ENCODE results near the gene DTD2. TPM values are rescaled to one million over a fixed set of nuclear protein-coding genes. Genes with fewer than 3 reads are reported as not detected.

Gene DTD2
- polyA plus RNA-seq, 3 donors: 6.4 to 16.6 (median 15.0) TPM

DNA sequence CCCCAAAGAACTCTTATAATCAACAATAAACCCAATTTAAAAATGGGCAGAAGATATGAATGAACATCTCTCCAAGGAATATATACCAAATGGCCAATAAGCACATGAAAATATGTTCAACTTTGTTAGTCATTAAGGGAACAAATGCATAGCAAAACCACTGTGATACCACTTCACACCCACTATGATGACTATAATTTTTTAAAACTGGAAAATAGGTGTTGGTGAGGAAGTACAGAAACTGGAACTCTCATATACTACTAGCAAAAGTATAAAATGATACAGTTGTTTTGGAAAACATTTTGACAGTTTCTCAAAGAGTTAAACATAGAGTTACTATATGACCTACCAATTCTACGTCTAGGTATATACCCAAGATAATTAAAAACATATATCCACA, 27.5 kb downstream of the DTD2 start:
- Mint-ChIP-seq H3K4me3 (no peak overlapping the region), H3K9me3 (peaks cover 2 to 14% (median 7%) of the 10 kb centered on the region in 7 donors), H3K4me1 (no peaks in the 10 kb centered on the region), H3K27ac (no peak overlapping the region), H3K36me3 (peaks cover 0 to 2% of the 10 kb centered on the region in 2 donors), H3K27me3 (ENCODE audit: low read depth in 3 of 3) (peaks cover 0 to 2% (median 0%) of the 10 kb centered on the region in 3 donors)
- intact Hi-C loops (cut with micrococcal nuclease): loop anchor here in 1 of 2 donors (10.0 kb wide), 1 partner anchor 125 kb away; no protein-coding TSS in a partner anchor
- no peaks in the 10 kb centered on the region for H3K4me1 ChIP-seq (ENCODE audit: control insufficient read depth in 1 of 2, insufficient read depth in 2 of 2, low read length in 2 of 2)
- no peak for DNase-seq
- no CpG with 5 or more reads among the region's 1 CpG for WGBS (ENCODE audit: insufficient coverage)
- H4K20me1 ChIP-seq (ENCODE audit: insufficient read depth, low read length): no peaks in the 10 kb centered on the region
- no peaks in the 10 kb centered on the region for H3K27me3 ChIP-seq (ENCODE audit: control insufficient read depth in 2 of 2, insufficient read depth in 2 of 2, low read length in 2 of 2)
- H3K9me3 ChIP-seq (replicated peaks in 1 of 2; ENCODE audit: control insufficient read depth in 1 of 2, insufficient read depth in 1 of 2, low read length in 2 of 2): no peaks in the 10 kb centered on the region
- H3K4me2 ChIP-seq (replicated peaks; ENCODE audit: extremely low read depth, low read length, poor library complexity, severe bottlenecking): no peak overlapping the region
- H3K36me3 ChIP-seq (replicated peaks in 1 of 2; ENCODE audit: control insufficient read depth in 1 of 2, insufficient read depth in 2 of 2, low read length in 2 of 2): no peaks in the 10 kb centered on the region
- H3K79me2 ChIP-seq (ENCODE audit: insufficient read depth, low read length): no peaks in the 10 kb centered on the region
- H3K9ac ChIP-seq (ENCODE audit: insufficient read depth, low read length, poor library complexity, severe bottlenecking): no peak overlapping the region
- H3K4me3 ChIP-seq (replicated peaks in 1 of 3; ENCODE audit: low read depth in 2 of 3, low read length in 3 of 3): no peak overlapping the region
- H3K27ac ChIP-seq (ENCODE audit: low read depth in 1 of 2, low read length in 2 of 2): no peak overlapping the region
- TF ChIP-seq CTCF (IDR thresholded peaks at IDR 0.05): no peak
- H2AFZ ChIP-seq (ENCODE audit: insufficient read depth, low read depth, low read length, poor library complexity, severe bottlenecking): no peak overlapping the region

GRCh38 chr14:31428011-31428410, 29.3 kb downstream of the DTD2 start:
- no peak for DNase-seq
- Histone ChIP-seq H3K36me3 (replicated peaks in 1 of 2; ENCODE audit: control insufficient read depth in 1 of 2, insufficient read depth in 2 of 2, low read length in 2 of 2) (no peaks in the 10 kb centered on the region), H3K27me3 (ENCODE audit: control insufficient read depth in 2 of 2, insufficient read depth in 2 of 2, low read length in 2 of 2) (no peaks in the 10 kb centered on the region), H2AFZ (ENCODE audit: insufficient read depth, low read depth, low read length, poor library complexity, severe bottlenecking) (no peak overlapping the region), H3K4me1 (ENCODE audit: control insufficient read depth in 1 of 2, insufficient read depth in 2 of 2, low read length in 2 of 2) (no peaks in the 10 kb centered on the region), H3K79me2 (ENCODE audit: insufficient read depth, low read length) (no peaks in the 10 kb centered on the region), H3K9ac (ENCODE audit: insufficient read depth, low read length, poor library complexity, severe bottlenecking) (no peak overlapping the region), H3K4me2 (replicated peaks; ENCODE audit: extremely low read depth, low read length, poor library complexity, severe bottlenecking) (no peak overlapping the region), H3K4me3 (replicated peaks in 1 of 3; ENCODE audit: low read depth in 2 of 3, low read length in 3 of 3) (no peak overlapping the region), H4K20me1 (ENCODE audit: insufficient read depth, low read length) (no peaks in the 10 kb centered on the region), H3K27ac (ENCODE audit: low read depth in 1 of 2, low read length in 2 of 2) (no peak overlapping the region), H3K9me3 (replicated peaks in 1 of 2; ENCODE audit: control insufficient read depth in 1 of 2, insufficient read depth in 1 of 2, low read length in 2 of 2) (no peaks in the 10 kb centered on the region)
- no peak overlapping the region for H3K27ac Mint-ChIP-seq
- no peak overlapping the region for H3K4me3 Mint-ChIP-seq
- H3K36me3 Mint-ChIP-seq: peaks cover 0 to 2% of the 10 kb centered on the region in 2 donors
- H3K27me3 Mint-ChIP-seq (ENCODE audit: low read depth in 3 of 3): peaks cover 0 to 2% (median 0%) of the 10 kb centered on the region in 3 donors
- peaks cover 2 to 14% (median 7%) of the 10 kb centered on the region in 7 donors for H3K9me3 Mint-ChIP-seq
- no peaks in the 10 kb centered on the region for H3K4me1 Mint-ChIP-seq
- intact Hi-C loops (cut with micrococcal nuclease): loop anchor here in 1 of 2 donors (10.0 kb wide), 1 partner anchor 127 kb away; no protein-coding TSS in a partner anchor
- TF ChIP-seq CTCF (IDR thresholded peaks at IDR 0.05): no peak
- no CpG with 5 or more reads among the region's 1 CpG for WGBS (ENCODE audit: insufficient coverage)
